Vagina (tissue), 2 donors: ENCODE data around the gene ZFHX3. TPM values are rescaled to one million over a fixed set of nuclear protein-coding genes. Genes with fewer than 3 reads are reported as not detected.

ENCODE experiments used
- DNase-seq, 2 donors: peaks; one replicate each; pipeline ENCODE4 v3.0.0-alpha.2; 2017; ENCODE audit errors: extremely low spot score in 2 of 2
- H3K27ac ChIP-seq: fragments of 200-600 bp; sonication (generic); one replicate; pipeline ENCODE4 v1.5.1; 2019
- H3K27me3 ChIP-seq: fragments of 200-600 bp; sonication (generic); one replicate; pipeline ENCODE4 v1.5.1; 2019
- H3K36me3 ChIP-seq, 2 donors: fragments of 200-600 bp; sonication (generic); one replicate each; pipeline ENCODE4 v1.5.1; 2017 to 2019
- H3K4me1 ChIP-seq: fragments of 200-600 bp; sonication (generic); one replicate; pipeline ENCODE4 v1.5.1; 2019
- H3K4me3 ChIP-seq, 2 donors: fragments of 200-600 bp; sonication (generic); 1 replicate in 1 of 2; 2 replicates in 1 of 2; pipeline ENCODE4 v1.5.1; 2016 to 2019
- H3K9me3 ChIP-seq: fragments of 200-600 bp; sonication (generic); one replicate; pipeline ENCODE4 v1.5.1; 2019
- CTCF ChIP-seq, 3 experiments: fragments of 450-650 bp in 2 of 3; fragments of 200-600 bp in 1 of 3; sonication (generic) in 1 of 3; IDR thresholded peaks; one replicate each; pipeline ENCODE4 v1.5.1; 2017 to 2019; ENCODE audit warnings: antibody characterized with exemption in 3 of 3, mild to moderate bottlenecking in 2 of 3, moderate library complexity in 2 of 3
- POLR2A ChIP-seq, 2 donors: fragments of 450-650 bp; IDR thresholded peaks; one replicate each; pipeline ENCODE4 v1.6.1; 2017; ENCODE audit warnings: antibody characterized with exemption in 2 of 2, mild to moderate bottlenecking in 2 of 2, moderate library complexity in 2 of 2
- POLR2AphosphoS5 ChIP-seq, 2 donors: sonication (generic); formaldehyde crosslinking; IDR thresholded peaks; one replicate each; pipeline ENCODE4 v1.9.0; 2017; ENCODE audit warnings: antibody characterized with exemption in 2 of 2, mild to moderate bottlenecking in 2 of 2, low read depth in 1 of 2; ENCODE audit not compliant: insufficient read depth in 1 of 2
- intact Hi-C: fragments of 100-400 bp; cut with DNase I; formaldehyde crosslinking; loops from one replicate; pipeline ENCODE4 v1.15.1; 2023
- total RNA-seq: library from RNA; depleted of rRNA; stranded (reverse); fragments of >200 nt; gene quantifications from one replicate; pipeline ENCODE4 v1.2.3, GENCODE V29; 2016

Gene ZFHX3
- total RNA-seq, 1 donor from 2014 or later, result 28.0 TPM

DNA sequence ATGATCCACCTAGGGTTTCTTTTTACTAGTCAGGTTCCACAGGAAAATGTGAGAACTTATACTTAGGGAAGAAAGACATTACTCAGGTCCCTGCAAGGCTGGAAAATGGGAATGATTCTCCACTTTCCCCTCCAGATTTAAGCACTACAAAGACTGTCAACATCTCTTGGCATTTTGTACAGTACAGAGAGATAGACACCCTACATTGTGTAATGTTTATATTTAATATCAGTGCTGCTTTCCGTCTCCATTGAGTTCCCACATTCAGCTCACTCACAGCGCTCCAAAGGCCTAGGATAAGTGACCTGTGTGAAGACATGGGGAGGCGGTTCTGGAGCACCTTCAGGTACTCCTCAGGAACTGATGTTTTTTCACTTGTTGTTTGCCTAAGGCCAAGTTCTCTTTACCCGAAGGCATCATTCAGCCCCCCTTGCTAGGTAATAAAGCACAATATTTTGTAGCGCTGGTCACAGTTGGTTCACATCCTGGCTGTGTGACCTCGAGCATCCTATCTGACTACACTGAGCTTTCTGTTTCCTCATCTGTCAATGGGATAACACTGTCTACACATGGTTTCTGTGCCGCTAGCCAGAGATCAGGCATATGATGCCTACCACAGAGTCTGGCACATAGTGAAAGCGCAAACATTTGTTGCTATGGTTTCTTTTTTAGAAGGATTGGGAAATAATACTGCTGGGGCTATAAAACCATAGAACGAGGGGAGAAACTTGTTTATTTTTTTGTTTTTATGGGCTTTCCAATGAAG, 226.6 kb downstream of the ZFHX3 start:
- no peaks in the 10 kb centered on the region for H3K27me3 ChIP-seq
- no peaks in the 10 kb centered on the region for H3K36me3 ChIP-seq
- TF ChIP-seq POLR2A (IDR thresholded peaks at IDR 0.05), result no peak
- no peak for TF ChIP-seq POLR2AphosphoS5 (IDR thresholded peaks at IDR 0.05; ENCODE audit: insufficient read depth in 1 of 2, low read depth in 1 of 2)
- no peak for TF ChIP-seq CTCF (IDR thresholded peaks at IDR 0.05)
- H3K27ac ChIP-seq, result no peak overlapping the region
- DNase-seq, result no peak
- H3K9me3 ChIP-seq, result no peaks in the 10 kb centered on the region
- intact Hi-C loops, result no loop called here
- no peak overlapping the region for H3K4me3 ChIP-seq
- no peaks in the 10 kb centered on the region for H3K4me1 ChIP-seq

- DNase-seq, result no peak
- intact Hi-C loops, result no loop called here
- Histone ChIP-seq H3K4me3 (no peak overlapping the region), H3K27me3 (no peaks in the 10 kb centered on the region), H3K9me3 (no peaks in the 10 kb centered on the region), H3K27ac (no peak overlapping the region), H3K4me1 (no peaks in the 10 kb centered on the region), H3K36me3 (no peaks in the 10 kb centered on the region)
- no peak for TF ChIP-seq CTCF (IDR thresholded peaks at IDR 0.05)
- TF ChIP-seq POLR2A (IDR thresholded peaks at IDR 0.05), result no peak
- TF ChIP-seq POLR2AphosphoS5 (IDR thresholded peaks at IDR 0.05; ENCODE audit: insufficient read depth in 1 of 2, low read depth in 1 of 2), result no peak
These were observed 228.6 kb downstream of the ZFHX3 start for GRCh38 chr16:72819345-72819744.

DNA sequence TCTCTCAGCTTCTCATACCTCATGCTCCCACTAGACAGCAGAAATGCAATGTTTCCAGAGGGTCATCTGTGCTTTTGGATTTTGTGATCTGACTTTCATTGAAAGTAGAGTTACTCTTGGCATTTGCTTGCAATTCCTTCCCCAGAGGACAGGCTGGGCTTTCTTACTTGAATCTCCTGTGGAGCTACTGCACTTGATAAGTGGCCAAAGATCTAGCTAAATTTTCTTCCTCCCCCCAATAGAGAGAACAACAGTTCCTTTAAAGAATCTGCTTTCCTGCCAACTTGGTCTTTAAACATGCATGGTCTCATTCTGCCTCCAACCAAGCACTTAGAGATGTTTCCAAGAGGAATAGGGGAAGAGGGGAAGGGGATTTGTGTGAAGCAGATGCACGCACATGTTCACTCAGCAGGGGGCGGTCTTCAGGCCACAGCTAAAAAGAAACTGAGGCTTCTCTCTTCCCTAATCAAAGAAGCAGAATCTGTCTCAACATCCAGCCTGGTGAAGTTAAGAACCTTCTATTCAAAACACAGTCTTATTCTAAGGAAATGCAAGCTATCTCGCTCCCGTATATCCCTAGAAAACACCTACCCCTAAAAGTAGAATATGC, 229.6 kb downstream of the ZFHX3 start:
- no peak overlapping the region for H3K27ac ChIP-seq
- no peaks in the 10 kb centered on the region for H3K4me1 ChIP-seq
- H3K4me3 ChIP-seq, result no peak overlapping the region
- no peak for DNase-seq
- H3K36me3 ChIP-seq, result no peaks in the 10 kb centered on the region
- H3K27me3 ChIP-seq, result no peaks in the 10 kb centered on the region
- TF ChIP-seq POLR2A (IDR thresholded peaks at IDR 0.05), result no peak
- TF ChIP-seq POLR2AphosphoS5 (IDR thresholded peaks at IDR 0.05; ENCODE audit: insufficient read depth in 1 of 2, low read depth in 1 of 2), result no peak
- no peak for TF ChIP-seq CTCF (IDR thresholded peaks at IDR 0.05)
- H3K9me3 ChIP-seq, result no peaks in the 10 kb centered on the region
- intact Hi-C loops, result no loop called here

DNA sequence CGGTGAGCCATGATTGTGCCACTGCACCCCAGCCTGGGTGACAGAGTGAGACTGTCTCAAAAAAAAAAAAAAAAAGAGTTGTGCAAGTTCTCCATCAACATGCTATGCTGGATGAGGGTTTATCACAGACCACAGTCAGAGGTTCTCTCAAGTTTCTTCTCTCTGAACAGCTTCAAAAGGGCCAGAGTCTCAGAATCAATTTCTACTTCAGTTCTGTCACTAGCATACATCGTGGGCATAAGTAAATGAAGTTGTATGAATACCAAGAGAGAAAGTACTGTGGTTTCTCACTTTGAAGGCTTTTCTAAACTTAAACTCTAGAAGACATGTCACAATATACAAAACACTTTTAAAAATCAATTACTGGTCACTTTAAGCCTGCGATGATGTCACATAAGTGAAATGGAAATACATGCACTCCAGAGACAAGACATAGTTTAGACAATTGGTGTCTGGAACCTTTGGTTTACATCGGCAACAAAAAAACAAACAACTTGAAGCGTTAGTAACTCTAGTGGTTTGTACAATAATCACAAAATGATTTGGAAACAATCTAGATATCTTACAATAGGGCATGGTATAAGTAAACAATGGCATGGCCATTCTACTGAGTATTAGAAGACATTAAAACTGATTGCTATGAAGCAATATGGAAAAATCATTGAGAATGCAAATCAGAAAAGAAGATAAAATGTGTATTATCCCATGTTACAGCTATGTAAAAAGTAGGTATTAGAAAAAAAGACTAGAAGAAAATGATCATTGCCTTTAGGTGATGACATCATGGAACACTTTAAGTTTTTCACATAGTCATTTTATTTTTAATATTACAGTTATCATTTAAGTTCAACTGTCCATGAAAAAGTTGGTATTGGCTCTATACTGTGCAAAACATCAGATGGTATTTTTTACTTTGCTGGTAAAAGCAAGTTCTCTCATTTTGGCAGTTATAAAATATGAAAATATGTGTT, 232.3 kb downstream of the ZFHX3 start:
- H3K4me3 ChIP-seq, result no peak overlapping the region
- no peaks in the 10 kb centered on the region for H3K27me3 ChIP-seq
- H3K36me3 ChIP-seq, result peaks cover 0 to 12% of the 10 kb centered on the region in 2 donors
- intact Hi-C loops, result no loop called here
- no peaks in the 10 kb centered on the region for H3K9me3 ChIP-seq
- no peaks in the 10 kb centered on the region for H3K4me1 ChIP-seq
- TF ChIP-seq POLR2AphosphoS5 (IDR thresholded peaks at IDR 0.05; ENCODE audit: insufficient read depth in 1 of 2, low read depth in 1 of 2), result no peak
- no peak for TF ChIP-seq POLR2A (IDR thresholded peaks at IDR 0.05)
- no peak for TF ChIP-seq CTCF (IDR thresholded peaks at IDR 0.05)
- no peak overlapping the region for H3K27ac ChIP-seq
- DNase-seq, result no peak
